Mesothelial cell of epicardium (in vitro differentiated cells): ENCODE measurements around the gene LRMDA. TPM values are rescaled to one million over a fixed set of nuclear protein-coding genes. Genes with fewer than 3 reads are reported as not detected.

ENCODE experiments used
- DNase-seq, 2 experiments: peaks; one replicate each; pipeline ENCODE4 v3.0.0; 2021; ENCODE audit warnings: low spot score in 2 of 2; ENCODE audit not compliant: unreplicated experiment in 2 of 2
- H3K27ac Mint-ChIP-seq: 2 replicates; pipeline ENCODE4 v1.8.0; 2021; ENCODE audit warnings: mixed read lengths
- H3K27me3 Mint-ChIP-seq: 2 replicates; pipeline ENCODE4 v1.8.0; 2021; ENCODE audit warnings: low read depth, mixed read lengths
- H3K36me3 Mint-ChIP-seq: 2 replicates; pipeline ENCODE4 v1.8.0; 2021; ENCODE audit warnings: mixed read lengths
- H3K4me1 Mint-ChIP-seq: 2 replicates; pipeline ENCODE4 v1.8.0; 2021; ENCODE audit warnings: mixed read lengths
- H3K4me3 Mint-ChIP-seq: 2 replicates; pipeline ENCODE4 v1.8.0; 2021; ENCODE audit warnings: mild to moderate bottlenecking, moderate library complexity, mixed read lengths
- H3K9me3 Mint-ChIP-seq: 2 replicates; pipeline ENCODE4 v1.8.0; 2021; ENCODE audit warnings: mixed read lengths
- CTCF ChIP-seq: fragments of 200-600 bp; sonication (generic); IDR thresholded peaks from one replicate; pipeline ENCODE4 v1.5.0; 2021; ENCODE audit warnings: antibody characterized with exemption; ENCODE audit not compliant: unreplicated experiment
- total RNA-seq: library from RNA; stranded (reverse); gene quantifications from 3 replicates; pipeline ENCODE4 v1.2.1, GENCODE V29; 2021

The LRMDA gene
- total RNA-seq, 1 donor from 2014 or later = 2.0 TPM

- no peak overlapping the region for H3K4me3 Mint-ChIP-seq
- H3K9me3 Mint-ChIP-seq = no peaks in the 10 kb centered on the region
- peaks cover 2% of the 10 kb centered on the region for H3K4me1 Mint-ChIP-seq
- no peak for TF ChIP-seq CTCF
- H3K27ac Mint-ChIP-seq = no peak overlapping the region
- H3K36me3 Mint-ChIP-seq = no peaks in the 10 kb centered on the region
- DNase-seq = no peak
- peaks cover 84% of the 10 kb centered on the region for H3K27me3 Mint-ChIP-seq
These were observed 347.2 kb downstream of the LRMDA start for GRCh38 chr10:75778665-75779064.

- no peak overlapping the region for H3K4me3 Mint-ChIP-seq
- no peaks in the 10 kb centered on the region for H3K9me3 Mint-ChIP-seq
- DNase-seq = no peak
- no peak overlapping the region for H3K27ac Mint-ChIP-seq
- H3K36me3 Mint-ChIP-seq = no peaks in the 10 kb centered on the region
- H3K27me3 Mint-ChIP-seq = peaks cover 87% of the 10 kb centered on the region
- TF ChIP-seq CTCF = no peak
- H3K4me1 Mint-ChIP-seq = peaks cover 2% of the 10 kb centered on the region
These were observed 347.9 kb downstream of the LRMDA start for GRCh38 chr10:75779276-75779675.

- no peaks in the 10 kb centered on the region for H3K36me3 Mint-ChIP-seq
- TF ChIP-seq CTCF = no peak
- H3K27ac Mint-ChIP-seq = no peak overlapping the region
- H3K9me3 Mint-ChIP-seq = no peaks in the 10 kb centered on the region
- no peak for DNase-seq
- H3K27me3 Mint-ChIP-seq = peaks cover 87% of the 10 kb centered on the region
- H3K4me3 Mint-ChIP-seq = no peak overlapping the region
- H3K4me1 Mint-ChIP-seq = no peaks in the 10 kb centered on the region
These were observed 351.2 kb downstream of the LRMDA start for GRCh38 chr10:75782463-75783248.

- no peak overlapping the region for H3K4me3 Mint-ChIP-seq
- DNase-seq = no peak
These were observed 357.2 kb downstream of the LRMDA start for GRCh38 chr10:75788394-75789205.

GRCh38 chr10:75793848-75794247, 362.4 kb downstream of the LRMDA start:
- DNase-seq = no peak
- peaks cover 1% of the 10 kb centered on the region for H3K36me3 Mint-ChIP-seq
- peaks cover 16% of the 10 kb centered on the region for H3K9me3 Mint-ChIP-seq

More at GRCh38 chr10:75788394-75789205, 357.2 kb downstream of the LRMDA start:
- peaks cover 68% of the 10 kb centered on the region for H3K27me3 Mint-ChIP-seq
- H3K4me1 Mint-ChIP-seq = no peaks in the 10 kb centered on the region
- no peaks in the 10 kb centered on the region for H3K36me3 Mint-ChIP-seq
- no peaks in the 10 kb centered on the region for H3K9me3 Mint-ChIP-seq
- no peak for TF ChIP-seq CTCF
- no peak overlapping the region for H3K27ac Mint-ChIP-seq

More at GRCh38 chr10:75793848-75794247, 362.4 kb downstream of the LRMDA start:
- H3K4me3 Mint-ChIP-seq = no peak overlapping the region
- H3K27ac Mint-ChIP-seq = no peak overlapping the region
- H3K4me1 Mint-ChIP-seq = no peaks in the 10 kb centered on the region
- TF ChIP-seq CTCF = no peak
- H3K27me3 Mint-ChIP-seq = peaks cover 33% of the 10 kb centered on the region
